ENCODE results near the gene FAM241A. TPM values are rescaled to one million over a fixed set of nuclear protein-coding genes. Genes with fewer than 3 reads are reported as not detected.

Gene FAM241A
- total RNA-seq, 1 donor from 2014 or later, result 2.4 TPM

- no peak for FAIRE-seq
- no peaks in the 10 kb centered on the region for H3K27me3 ChIP-seq (ENCODE audit: control insufficient read depth, insufficient read depth, low read length)
Observed at GRCh38 chr4:112141366-112142138, 3.7 kb upstream of the FAM241A start.

GRCh38 chr4:112142182-112142581 lies 3.1 kb upstream of the FAM241A start:
- no peak for DNase-seq (ENCODE audit: low read depth)
- no peak for FAIRE-seq
- no peak for TF ChIP-seq CTCF (IDR thresholded peaks at IDR 0.05; ENCODE audit: insufficient read depth, low read length, severe bottlenecking)
- H3K27me3 ChIP-seq (ENCODE audit: control insufficient read depth, insufficient read depth, low read length), result no peaks in the 10 kb centered on the region
- no peak overlapping the region for H3K4me3 ChIP-seq (ENCODE audit: low read depth, low read length)
- no peaks in the 10 kb centered on the region for H3K36me3 ChIP-seq (ENCODE audit: control insufficient read depth, insufficient read depth, low read length)

More at GRCh38 chr4:112141366-112142138, 3.7 kb upstream of the FAM241A start:
- no peak overlapping the region for H3K4me3 ChIP-seq (ENCODE audit: low read depth, low read length)
- DNase-seq (ENCODE audit: low read depth), result no peak
- H3K36me3 ChIP-seq (ENCODE audit: control insufficient read depth, insufficient read depth, low read length), result no peaks in the 10 kb centered on the region
- no peak for TF ChIP-seq CTCF (IDR thresholded peaks at IDR 0.05; ENCODE audit: insufficient read depth, low read length, severe bottlenecking)

GRCh38 chr4:112143781-112144180 lies 1.5 kb upstream of the FAM241A start:
- H3K4me3 ChIP-seq (ENCODE audit: low read depth, low read length), result no peak overlapping the region
- H3K27me3 ChIP-seq (ENCODE audit: control insufficient read depth, insufficient read depth, low read length), result no peaks in the 10 kb centered on the region
- DNase-seq (ENCODE audit: low read depth) (no peak), FAIRE-seq (no peak)
- no peak for TF ChIP-seq CTCF (IDR thresholded peaks at IDR 0.05; ENCODE audit: insufficient read depth, low read length, severe bottlenecking)
- no peaks in the 10 kb centered on the region for H3K36me3 ChIP-seq (ENCODE audit: control insufficient read depth, insufficient read depth, low read length)

GRCh38 chr4:112144546-112145325 lies 518 bp upstream of the FAM241A start:
- DNase-seq (ENCODE audit: low read depth) (no peak), FAIRE-seq (no peak)
- H3K4me3 ChIP-seq (ENCODE audit: low read depth, low read length), result peak overlapping the region; percentile 86
- H3K27me3 ChIP-seq (ENCODE audit: control insufficient read depth, insufficient read depth, low read length), result no peaks in the 10 kb centered on the region
- no peak for TF ChIP-seq CTCF (IDR thresholded peaks at IDR 0.05; ENCODE audit: insufficient read depth, low read length, severe bottlenecking)
- H3K36me3 ChIP-seq (ENCODE audit: control insufficient read depth, insufficient read depth, low read length), result no peaks in the 10 kb centered on the region

GRCh38 chr4:112145790-112146501 lies 692 bp downstream of the FAM241A start:
- FAIRE-seq (no peak), DNase-seq (ENCODE audit: low read depth) (peak; percentile 58)
- Histone ChIP-seq H3K27me3 (ENCODE audit: control insufficient read depth, insufficient read depth, low read length) (no peaks in the 10 kb centered on the region), H3K36me3 (ENCODE audit: control insufficient read depth, insufficient read depth, low read length) (no peaks in the 10 kb centered on the region), H3K4me3 (ENCODE audit: low read depth, low read length) (peak overlapping the region; percentile 86)
- peak; percentile 19 for TF ChIP-seq CTCF (IDR thresholded peaks at IDR 0.05; ENCODE audit: insufficient read depth, low read length, severe bottlenecking)
